Germinal center (tissue), 1 donor: ENCODE measurements around the gene GCAT.

Experiments
- DNase-seq: peaks from one replicate; pipeline ENCODE4 v3.0.0; 2012; ENCODE audit warnings: mixed read lengths, low spot score

Gene GCAT

GRCh38 chr22:37843741-37844089 is 36.0 kb downstream of the GCAT start:
- DNase-seq = peak; percentile 53

GRCh38 chr22:37844904-37845329 is 37.2 kb downstream of the GCAT start:
- DNase-seq = no peak

- no peak for DNase-seq
These were observed 38.7 kb downstream of the GCAT start for GRCh38 chr22:37846433-37846832.

GRCh38 chr22:37848587-37849088 is 40.9 kb downstream of the GCAT start:
- no peak for DNase-seq

GRCh38 chr22:37849089-37849751 is 41.5 kb downstream of the GCAT start, which contains the start of gene EIF3L:
TSS of gene EIF3L (plus strand) at chr22:37849419. CDS start at chr22:37849450, 31 bp downstream.
- peak; percentile 92 for DNase-seq

- no peak for DNase-seq
These were observed 43.1 kb downstream of the GCAT start for GRCh38 chr22:37850801-37851200.

- DNase-seq = no peak
These were observed 44.7 kb downstream of the GCAT start for GRCh38 chr22:37852418-37852817.

GRCh38 chr22:37854946-37855345 is 47.2 kb downstream of the GCAT start:
- no peak for DNase-seq

GRCh38 chr22:37855462-37855861 is 47.7 kb downstream of the GCAT start:
- DNase-seq = no peak

- DNase-seq = no peak
These were observed 53.2 kb downstream of the GCAT start for GRCh38 chr22:37860796-37861421.

- no peak for DNase-seq
These were observed 55.0 kb downstream of the GCAT start for GRCh38 chr22:37862570-37863325.

- no peak for DNase-seq
These were observed 57.8 kb downstream of the GCAT start for GRCh38 chr22:37865510-37865909.
